Mucosa of stomach (tissue), 1 donor: Measurements from ENCODE around the gene ADORA2B.
"Not testable (repeated sequence)": the region's sequence is repeated elsewhere in the genome, so short reads cannot be mapped to it uniquely, and the experiment has no call there.

Experiments used
- H3K27me3 ChIP-seq: one replicate; pipeline ENCODE4 v1.7.0; 2013; ENCODE audit warnings: mild to moderate bottlenecking, low read length; ENCODE audit not compliant: control insufficient read depth, insufficient read depth
- H3K36me3 ChIP-seq: one replicate; pipeline ENCODE4 v1.7.0; 2013; ENCODE audit warnings: low read length; ENCODE audit not compliant: control insufficient read depth, insufficient read depth
- H3K4me1 ChIP-seq: one replicate; pipeline ENCODE4 v1.7.0; 2013; ENCODE audit warnings: mild to moderate bottlenecking, low read length; ENCODE audit not compliant: control insufficient read depth, insufficient read depth
- H3K4me3 ChIP-seq: one replicate; pipeline ENCODE4 v1.7.0; 2013; ENCODE audit warnings: low read length
- H3K9ac ChIP-seq: one replicate; pipeline ENCODE4 v1.7.0; 2013; ENCODE audit warnings: mild to moderate bottlenecking, low read length, moderate library complexity
- H3K9me3 ChIP-seq: one replicate; pipeline ENCODE4 v1.7.0; 2013; ENCODE audit warnings: mild to moderate bottlenecking, low read length, moderate library complexity; ENCODE audit not compliant: control insufficient read depth
- donor health status: Pancreatic carcinoma.

Gene ADORA2B

GRCh38 chr17:15978606-15979005 lies 33.7 kb downstream of the ADORA2B start:
- H3K36me3 ChIP-seq = no peaks in the 10 kb centered on the region
- H3K9ac ChIP-seq = no peak overlapping the region

GRCh38 chr17:15979013-15979412 lies 34.1 kb downstream of the ADORA2B start:
- H3K4me1 ChIP-seq, H3K9ac ChIP-seq, H3K36me3 ChIP-seq, H3K4me3 ChIP-seq, H3K9me3 ChIP-seq, H3K27me3 ChIP-seq: not testable (repeated sequence)

More at GRCh38 chr17:15978606-15979005, 33.7 kb downstream of the ADORA2B start:
- Histone ChIP-seq H3K27me3 (no peaks in the 10 kb centered on the region), H3K9me3 (no peaks in the 10 kb centered on the region), H3K4me3 (no peak overlapping the region), H3K4me1 (no peaks in the 10 kb centered on the region)

DNA sequence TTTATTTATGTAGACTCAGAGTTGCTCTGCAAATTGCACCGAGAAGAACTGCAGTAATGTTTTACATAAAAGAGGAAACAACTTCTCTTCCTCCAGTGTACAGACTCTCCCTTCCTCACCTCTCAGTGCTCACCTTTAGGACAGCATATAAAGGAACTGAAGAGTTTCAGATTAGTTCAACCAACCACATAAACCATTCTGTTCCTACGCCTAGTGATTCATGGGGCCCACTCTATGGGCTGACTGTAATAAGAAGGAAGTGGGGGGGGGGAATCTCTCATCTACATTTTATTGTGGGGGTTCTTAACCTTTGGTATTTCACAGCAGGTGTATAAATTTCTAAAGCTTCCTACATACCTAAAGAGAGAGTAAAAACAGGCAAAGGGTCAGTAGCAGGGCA lies 36.3 kb downstream of the ADORA2B start:
- Histone ChIP-seq H3K4me3 (no peak overlapping the region), H3K27me3 (no peaks in the 10 kb centered on the region), H3K4me1 (no peaks in the 10 kb centered on the region), H3K9me3 (no peaks in the 10 kb centered on the region), H3K36me3 (no peaks in the 10 kb centered on the region), H3K9ac (no peak overlapping the region)

- Histone ChIP-seq H3K4me1 (no peaks in the 10 kb centered on the region), H3K4me3 (no peak overlapping the region), H3K27me3 (no peaks in the 10 kb centered on the region), H3K9ac (no peak overlapping the region), H3K36me3 (no peaks in the 10 kb centered on the region), H3K9me3 (no peaks in the 10 kb centered on the region)
Measured at GRCh38 chr17:15981646-15982580, 37.0 kb downstream of the ADORA2B start.

- Histone ChIP-seq H3K9ac (no peak overlapping the region), H3K27me3 (no peaks in the 10 kb centered on the region), H3K4me1 (peaks cover 8% of the 10 kb centered on the region), H3K36me3 (no peaks in the 10 kb centered on the region), H3K4me3 (no peak overlapping the region), H3K9me3 (no peaks in the 10 kb centered on the region)
Measured at GRCh38 chr17:15996322-15996721, 51.4 kb downstream of the ADORA2B start.

DNA sequence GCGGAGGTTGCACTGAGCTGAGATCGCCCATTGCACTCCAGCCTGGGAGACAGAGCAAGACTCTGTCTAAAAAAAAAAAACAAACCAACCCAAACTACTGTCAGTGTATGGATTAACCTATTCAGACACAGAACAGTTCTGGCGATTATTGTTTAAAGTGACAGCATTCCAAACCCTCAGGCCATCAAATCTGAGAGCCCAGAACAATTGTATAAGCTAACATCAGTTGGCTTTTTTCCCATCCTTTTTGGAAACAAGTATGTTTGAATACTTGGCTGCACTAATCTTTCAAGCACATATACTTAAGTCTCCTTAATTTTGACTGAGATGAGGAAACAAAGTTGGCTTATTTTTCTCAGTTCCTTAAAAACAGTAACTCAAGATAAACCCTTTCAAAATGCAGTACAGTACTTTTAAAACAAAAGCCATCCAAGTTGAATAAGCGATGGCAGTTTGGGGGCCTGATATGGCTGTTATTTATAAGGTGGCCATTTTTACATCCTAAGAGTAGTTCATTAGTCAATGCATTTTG lies 53.2 kb downstream of the ADORA2B start:
- Histone ChIP-seq H3K9ac (no peak overlapping the region), H3K4me3 (no peak overlapping the region), H3K4me1 (peaks cover 8% of the 10 kb centered on the region), H3K9me3 (no peaks in the 10 kb centered on the region), H3K27me3 (no peaks in the 10 kb centered on the region), H3K36me3 (no peaks in the 10 kb centered on the region)

DNA sequence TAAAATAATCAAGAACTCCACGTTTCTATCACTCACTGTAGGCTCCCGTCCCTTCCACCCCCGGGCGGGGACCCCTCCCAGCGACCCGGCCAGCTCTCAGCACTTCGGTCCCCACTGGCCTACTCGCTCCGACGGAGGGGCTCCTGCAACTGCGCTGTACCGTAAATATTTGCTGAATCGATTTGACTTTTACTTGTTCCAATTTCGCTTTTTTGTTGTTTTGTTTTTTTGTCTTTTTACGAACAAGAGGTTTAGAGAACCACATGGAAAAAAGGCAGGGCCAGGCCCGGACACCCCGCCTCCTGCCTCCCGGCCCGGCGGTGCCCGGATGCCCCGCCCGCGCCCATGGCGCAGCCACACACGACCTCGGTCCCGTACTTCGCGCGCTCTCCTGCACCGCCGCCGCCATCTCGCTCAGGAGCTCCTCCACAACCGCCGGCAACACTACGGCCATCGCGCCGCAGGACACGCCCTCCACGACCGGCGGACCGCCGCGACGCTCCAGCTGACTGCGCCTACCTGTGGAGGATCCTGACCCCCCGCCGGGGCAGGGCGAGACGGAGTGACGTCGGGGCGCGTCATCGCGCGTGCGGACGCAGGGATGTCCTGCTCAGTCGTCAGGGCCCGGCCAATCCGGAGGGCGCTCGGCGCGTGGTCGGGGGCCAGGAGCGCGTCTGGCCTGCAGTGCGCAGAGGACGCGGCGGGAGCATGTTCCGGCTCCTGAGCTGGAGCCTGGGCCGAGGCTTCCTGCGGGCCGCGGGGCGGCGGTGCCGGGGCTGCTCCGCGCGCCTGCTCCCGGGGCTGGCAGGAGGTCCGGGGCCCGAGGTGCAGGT lies 54.4 kb downstream of the ADORA2B start, which contains the start of the genes TTC19 and ZSWIM7:
TTC19 (plus strand) TSS at position 684 of the 833 bp plus-strand sequence; CDS start at position 709, 25 bp downstream.
ZSWIM7 (minus strand) TSS at position 564 of the 833 bp plus-strand sequence; CDS start at position 454, 110 bp downstream.
- Histone ChIP-seq H3K36me3 (no peaks in the 10 kb centered on the region), H3K4me3 (peak within 1 kb of the TSS; percentile 49), H3K27me3 (no peaks in the 10 kb centered on the region), H3K4me1 (peaks cover 8% of the 10 kb centered on the region), H3K9me3 (no peaks in the 10 kb centered on the region), H3K9ac (peak within 1 kb of the TSS; percentile 84)

DNA sequence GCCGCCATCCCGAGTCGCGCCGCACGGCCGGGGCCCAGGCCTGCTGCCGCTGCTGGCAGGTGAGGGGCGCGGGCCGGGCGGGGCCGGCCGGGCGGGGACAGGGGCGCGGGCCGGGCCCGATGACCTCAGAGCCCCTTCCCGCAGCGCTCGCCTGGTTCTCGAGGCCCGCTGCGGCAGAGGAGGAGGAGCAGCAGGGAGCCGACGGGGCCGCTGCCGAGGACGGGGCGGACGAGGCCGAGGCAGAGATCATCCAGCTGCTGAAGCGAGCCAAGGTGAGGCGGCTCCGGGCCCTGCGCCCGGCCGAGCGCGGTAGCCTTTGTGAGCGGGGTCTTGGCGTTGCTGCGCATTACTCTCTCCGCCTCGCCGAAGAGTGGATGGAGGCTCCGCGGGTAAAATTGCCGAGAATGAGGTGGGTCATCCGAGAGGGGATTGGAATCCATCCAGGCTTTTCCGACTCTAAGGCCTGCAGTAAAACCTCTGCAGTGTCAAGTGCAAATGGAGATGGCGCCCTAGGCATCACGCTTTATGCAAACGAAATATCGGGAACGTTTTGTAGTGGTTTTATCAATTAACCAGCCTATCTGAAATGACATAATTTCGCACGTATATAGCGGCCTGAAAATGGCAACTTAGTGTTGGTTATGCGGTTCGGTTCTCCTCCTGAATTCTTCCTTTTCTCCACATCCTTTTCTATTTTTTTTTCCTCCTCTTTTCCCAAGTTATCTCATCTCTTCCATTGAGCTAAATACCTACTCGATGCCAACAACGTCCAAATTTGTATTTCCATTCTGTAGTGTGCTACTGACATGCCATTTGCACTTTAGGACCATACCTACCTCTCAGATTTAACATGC lies 55.3 kb downstream of the ADORA2B start:
- no peaks in the 10 kb centered on the region for H3K9me3 ChIP-seq
- H3K4me1 ChIP-seq = peaks cover 8% of the 10 kb centered on the region
- peak overlapping the region; percentile 45 for H3K4me3 ChIP-seq
- H3K36me3 ChIP-seq = no peaks in the 10 kb centered on the region
- H3K27me3 ChIP-seq = no peaks in the 10 kb centered on the region
- H3K9ac ChIP-seq = peak overlapping the region; percentile 84

DNA sequence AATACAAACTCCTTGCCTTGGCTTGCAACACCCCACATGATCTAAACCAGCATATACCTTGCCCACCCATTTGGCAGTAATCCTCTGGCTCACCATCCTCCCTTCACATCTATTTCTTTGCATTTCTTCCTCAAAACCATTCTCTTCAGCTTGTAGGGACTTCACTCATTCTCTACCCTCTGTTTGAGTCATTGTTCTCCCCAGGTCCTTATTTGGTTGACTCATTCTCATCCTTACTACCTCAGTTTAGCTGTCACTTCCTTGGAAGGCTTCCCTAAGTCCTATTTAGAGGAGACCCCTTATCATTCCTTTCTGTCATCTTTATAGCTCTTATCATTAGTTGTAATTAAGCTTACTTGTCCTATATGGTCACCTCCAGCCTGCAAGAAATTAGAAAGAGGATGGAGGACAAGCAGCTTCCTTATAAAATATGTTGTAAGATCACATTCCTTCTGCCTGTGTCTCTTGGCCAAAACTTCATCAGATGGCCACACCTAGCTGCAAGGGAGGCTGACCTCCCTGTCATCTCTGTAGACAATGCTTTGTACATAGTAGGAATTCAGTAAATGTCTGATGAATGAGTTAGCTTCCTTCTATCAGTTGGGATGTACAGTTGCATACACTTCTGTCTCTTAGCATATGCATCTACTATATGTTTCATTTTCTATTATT lies 56.4 kb downstream of the ADORA2B start:
- no peak overlapping the region for H3K9ac ChIP-seq
- peaks cover 8% of the 10 kb centered on the region for H3K4me1 ChIP-seq
- H3K36me3 ChIP-seq = no peaks in the 10 kb centered on the region
- no peak overlapping the region for H3K4me3 ChIP-seq
- no peaks in the 10 kb centered on the region for H3K9me3 ChIP-seq
- H3K27me3 ChIP-seq = no peaks in the 10 kb centered on the region

DNA sequence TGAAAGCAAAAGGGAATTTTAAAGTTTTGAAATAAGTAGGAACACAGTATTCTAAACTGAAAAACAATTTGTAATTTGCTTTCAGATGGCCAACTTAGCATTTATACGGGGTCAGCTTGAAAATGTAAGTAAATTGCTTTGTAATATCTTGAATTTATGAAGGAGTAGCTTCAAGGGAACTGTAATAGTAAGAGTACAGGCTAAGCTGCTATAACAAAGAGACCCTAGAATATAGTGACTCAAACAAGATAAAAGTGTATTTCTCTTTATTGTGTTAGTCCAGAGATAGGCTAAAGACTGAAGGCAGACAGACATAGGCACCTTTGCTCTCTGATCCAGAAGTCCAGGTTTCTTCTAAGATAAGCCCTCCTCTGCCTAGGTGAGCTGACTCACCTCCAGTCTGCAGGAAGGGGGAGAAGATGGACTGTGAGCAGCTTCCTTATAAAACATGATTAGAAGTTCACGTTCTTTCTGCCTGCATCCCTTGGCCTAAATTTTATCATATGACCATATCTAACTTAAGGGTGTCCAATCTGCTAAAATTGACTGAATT lies 57.9 kb downstream of the ADORA2B start:
- Histone ChIP-seq H3K4me3 (no peak overlapping the region), H3K27me3 (no peaks in the 10 kb centered on the region), H3K9me3 (no peaks in the 10 kb centered on the region), H3K9ac (no peak overlapping the region), H3K4me1 (peaks cover 8% of the 10 kb centered on the region), H3K36me3 (no peaks in the 10 kb centered on the region)
